Effector CD8-positive, alpha-beta T cell (primary cell): ENCODE results near the gene ZNF518B.

Experiments
- DNase-seq: peaks from one replicate; lab custom pipeline; 2025; lab: John Stamatoyannopoulos, UW
- total RNA-seq, 4 experiments: gene quantifications; one replicate each; lab custom pipeline; 2026; lab: John Stamatoyannopoulos, UW

The ZNF518B gene
- 72.8 to 91.5 (median 79.4) reads per million in 4 experiments for total RNA-seq

- DNase-seq: peak; percentile 65
These were observed at the start of gene ZNF518B for GRCh38 chr4:10457255-10457801. Gene ZNF518B, minus strand, starts transcription at chr4:10457426. Its CDS starts 11,098 bp downstream, at chr4:10446328.

GRCh38 chr4:10506077-10506476 lies 48.9 kb upstream of the ZNF518B start:
- DNase-seq: no peak

- no peak for DNase-seq
These were observed 47.4 kb upstream of the ZNF518B start for GRCh38 chr4:10504570-10505179.

GRCh38 chr4:10502717-10503116 lies 45.5 kb upstream of the ZNF518B start:
- DNase-seq: no peak

- no peak for DNase-seq
These were observed 43.5 kb upstream of the ZNF518B start for GRCh38 chr4:10500776-10501175.

GRCh38 chr4:10496200-10496599 lies 39.0 kb upstream of the ZNF518B start:
- DNase-seq: no peak

GRCh38 chr4:10495651-10496050 lies 38.4 kb upstream of the ZNF518B start:
- DNase-seq: no peak

- DNase-seq: no peak
These were observed 35.2 kb upstream of the ZNF518B start for GRCh38 chr4:10492464-10492863.

GRCh38 chr4:10491401-10491800 lies 34.2 kb upstream of the ZNF518B start:
- DNase-seq: no peak

GRCh38 chr4:10490996-10491395 lies 33.8 kb upstream of the ZNF518B start:
- DNase-seq: no peak

- DNase-seq: no peak
These were observed 25.7 kb upstream of the ZNF518B start for GRCh38 chr4:10482913-10483312.

- no peak for DNase-seq
These were observed 23.4 kb upstream of the ZNF518B start for GRCh38 chr4:10480616-10481015.

GRCh38 chr4:10478621-10479020 lies 21.4 kb upstream of the ZNF518B start:
- no peak for DNase-seq

GRCh38 chr4:10470505-10470904 lies 13.3 kb upstream of the ZNF518B start:
- DNase-seq: no peak

GRCh38 chr4:10466161-10466560 lies 8.9 kb upstream of the ZNF518B start:
- no peak for DNase-seq

GRCh38 chr4:10462876-10463275 lies 5.7 kb upstream of the ZNF518B start:
- DNase-seq: no peak

GRCh38 chr4:10461850-10462400 lies 4.7 kb upstream of the ZNF518B start:
- no peak for DNase-seq

- peak; percentile 55 for DNase-seq
These were observed 4.0 kb upstream of the ZNF518B start for GRCh38 chr4:10461091-10461849.

GRCh38 chr4:10460313-10461047 lies 3.3 kb upstream of the ZNF518B start:
- no peak for DNase-seq

- DNase-seq: no peak
These were observed 2.1 kb upstream of the ZNF518B start for GRCh38 chr4:10459305-10459704.

GRCh38 chr4:10458177-10458576 lies 951 bp upstream of the ZNF518B start:
- no peak for DNase-seq

GRCh38 chr4:10456595-10457254 lies 501 bp downstream of the ZNF518B start:
- peak; percentile 26 for DNase-seq
